A673 (cell line): ENCODE measurements around the gene WNT2B. TPM values are rescaled to one million over a fixed set of nuclear protein-coding genes. Genes with fewer than 3 reads are reported as not detected.

Experiments used
- BruUV-seq: library from RNA; stranded (reverse); fragments of 400-500 nt; replicated peaks from 2 replicates; lab custom pipeline; 2021; lab: Mats Ljungman, UMichigan
- CTCF ChIA-PET: fragments of 300-600 bp; sonication (Branson Sonifier 250); formaldehyde crosslinking; loops from one replicate; lab custom pipeline; 2022; ENCODE audit warnings: antibody characterized with exemption; lab: Charles Lee
- POLR2A ChIA-PET: fragments of 300-600 bp; sonication (Branson Sonifier 250); formaldehyde crosslinking; loops from one replicate; lab custom pipeline; 2022; ENCODE audit warnings: antibody characterized with exemption; ENCODE audit not compliant: low non-redundant PET; lab: Charles Lee
- DNase-seq: peaks from one replicate; pipeline ENCODE4 v3.0.0-alpha.2; 2015; ENCODE audit warnings: low spot score
- H3K27ac ChIP-seq: fragments of 200-600 bp; sonication (generic); 2 replicates; pipeline ENCODE4 v1.5.1; 2016; ENCODE audit warnings: mixed run types, low read depth, mild to moderate bottlenecking, mixed read lengths, antibody characterized with exemption, low read length; ENCODE audit not compliant: poor library complexity, severe bottlenecking
- H3K27me3 ChIP-seq: fragments of 200-600 bp; sonication (generic); replicated peaks from 2 replicates; pipeline ENCODE4 v1.6.1; 2017; ENCODE audit warnings: mixed run types, low read depth, mild to moderate bottlenecking, mixed read lengths, antibody characterized with exemption, low read length; ENCODE audit not compliant: insufficient read depth, poor library complexity
- H3K36me3 ChIP-seq: fragments of 200-600 bp; sonication (generic); 2 replicates; pipeline ENCODE4 v1.6.1; 2016; ENCODE audit warnings: mixed run types, mild to moderate bottlenecking, mixed read lengths, antibody characterized with exemption, low read length; ENCODE audit not compliant: insufficient read depth, poor library complexity, severe bottlenecking
- H3K4me1 ChIP-seq: fragments of 200-600 bp; sonication (generic); 2 replicates; pipeline ENCODE4 v1.6.1; 2017; ENCODE audit warnings: mixed run types, mild to moderate bottlenecking, mixed read lengths, antibody characterized with exemption, low read length; ENCODE audit not compliant: insufficient read depth, poor library complexity, severe bottlenecking
- H3K4me3 ChIP-seq: fragments of 200-600 bp; sonication (generic); 2 replicates; pipeline ENCODE4 v1.5.1; 2016; ENCODE audit warnings: low read depth, mixed run types, mild to moderate bottlenecking, mixed read lengths, low read length; ENCODE audit not compliant: poor library complexity, severe bottlenecking
- H3K9me3 ChIP-seq: fragments of 200-600 bp; sonication (generic); 2 replicates; pipeline ENCODE4 v1.6.1; 2016; ENCODE audit warnings: mixed run types, low read depth, mild to moderate bottlenecking, mixed read lengths, antibody characterized with exemption, low read length; ENCODE audit not compliant: poor library complexity, severe bottlenecking
- EZH2 ChIP-seq: fragments of 200-600 bp; sonication (generic); IDR thresholded peaks from 2 replicates; pipeline ENCODE4 v1.6.1; 2017; ENCODE audit warnings: borderline replicate concordance, low read depth, mild to moderate bottlenecking, mixed read lengths, antibody characterized with exemption, low read length; ENCODE audit not compliant: poor library complexity, severe bottlenecking
- intact Hi-C: fragments of 100-400 bp; cut with micrococcal nuclease; formaldehyde crosslinking; loops from one replicate; pipeline ENCODE4 v1.10.0; 2022; ENCODE audit not compliant: unreplicated experiment
- total RNA-seq: library from RNA; stranded (reverse); gene quantifications from 2 replicates; pipeline ENCODE4 v1.2.3, GENCODE V29; 2021
- TF ChIP-seq, protein P1 (sequence below): fragments of 300-800, 200-600 bp; sonication (generic); conservative IDR thresholded peaks from 2 replicates; pipeline ENCODE4 v1.5.1; 2017; ENCODE audit warnings: low read depth, mild to moderate bottlenecking, antibody characterized with exemption, low read length, moderate library complexity, mixed read lengths

WNT2B gene
- total RNA-seq, 1 experiment from 2014 or later = 0.32 TPM

DNA sequence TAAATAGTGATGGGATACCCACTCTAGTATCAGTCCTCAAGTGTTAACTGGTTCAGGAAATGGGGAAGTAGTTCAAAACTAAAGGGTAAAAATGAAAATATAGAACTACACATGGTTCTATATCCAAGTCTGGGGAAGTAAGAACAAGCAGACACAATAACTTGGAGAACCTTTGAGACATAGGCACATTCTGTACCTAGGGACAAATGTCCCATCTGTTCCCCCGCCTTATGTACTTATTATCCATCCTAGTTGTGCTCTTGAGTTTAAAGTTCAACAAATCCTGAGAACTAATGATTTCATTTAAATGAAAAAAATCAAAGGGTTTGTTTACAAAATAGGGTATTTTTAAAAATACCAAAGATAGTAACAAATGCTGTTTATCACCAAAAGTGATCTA is 32.5 kb downstream of the WNT2B start:
- intact Hi-C loops = no loop called here
- no peak for DNase-seq
- Histone ChIP-seq H3K27ac (no peak overlapping the region), H3K27me3 (no peaks in the 10 kb centered on the region), H3K4me1 (no peaks in the 10 kb centered on the region), H3K36me3 (peaks cover 8% of the 10 kb centered on the region), H3K4me3 (no peak overlapping the region), H3K9me3 (no peaks in the 10 kb centered on the region)
- TF ChIP-seq EZH2 = no peak
- TF ChIP-seq, protein P1, sequence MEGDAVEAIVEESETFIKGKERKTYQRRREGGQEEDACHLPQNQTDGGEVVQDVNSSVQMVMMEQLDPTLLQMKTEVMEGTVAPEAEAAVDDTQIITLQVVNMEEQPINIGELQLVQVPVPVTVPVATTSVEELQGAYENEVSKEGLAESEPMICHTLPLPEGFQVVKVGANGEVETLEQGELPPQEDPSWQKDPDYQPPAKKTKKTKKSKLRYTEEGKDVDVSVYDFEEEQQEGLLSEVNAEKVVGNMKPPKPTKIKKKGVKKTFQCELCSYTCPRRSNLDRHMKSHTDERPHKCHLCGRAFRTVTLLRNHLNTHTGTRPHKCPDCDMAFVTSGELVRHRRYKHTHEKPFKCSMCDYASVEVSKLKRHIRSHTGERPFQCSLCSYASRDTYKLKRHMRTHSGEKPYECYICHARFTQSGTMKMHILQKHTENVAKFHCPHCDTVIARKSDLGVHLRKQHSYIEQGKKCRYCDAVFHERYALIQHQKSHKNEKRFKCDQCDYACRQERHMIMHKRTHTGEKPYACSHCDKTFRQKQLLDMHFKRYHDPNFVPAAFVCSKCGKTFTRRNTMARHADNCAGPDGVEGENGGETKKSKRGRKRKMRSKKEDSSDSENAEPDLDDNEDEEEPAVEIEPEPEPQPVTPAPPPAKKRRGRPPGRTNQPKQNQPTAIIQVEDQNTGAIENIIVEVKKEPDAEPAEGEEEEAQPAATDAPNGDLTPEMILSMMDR = no peak
- no TSS peak for BruUV-seq
- ChIA-PET POLR2A (no interaction called here), CTCF (interaction anchor here (0.7 kb wide), 1 partner anchor 179 kb away, joined by 3 read pairs; no protein-coding TSS in a partner anchor)

DNA sequence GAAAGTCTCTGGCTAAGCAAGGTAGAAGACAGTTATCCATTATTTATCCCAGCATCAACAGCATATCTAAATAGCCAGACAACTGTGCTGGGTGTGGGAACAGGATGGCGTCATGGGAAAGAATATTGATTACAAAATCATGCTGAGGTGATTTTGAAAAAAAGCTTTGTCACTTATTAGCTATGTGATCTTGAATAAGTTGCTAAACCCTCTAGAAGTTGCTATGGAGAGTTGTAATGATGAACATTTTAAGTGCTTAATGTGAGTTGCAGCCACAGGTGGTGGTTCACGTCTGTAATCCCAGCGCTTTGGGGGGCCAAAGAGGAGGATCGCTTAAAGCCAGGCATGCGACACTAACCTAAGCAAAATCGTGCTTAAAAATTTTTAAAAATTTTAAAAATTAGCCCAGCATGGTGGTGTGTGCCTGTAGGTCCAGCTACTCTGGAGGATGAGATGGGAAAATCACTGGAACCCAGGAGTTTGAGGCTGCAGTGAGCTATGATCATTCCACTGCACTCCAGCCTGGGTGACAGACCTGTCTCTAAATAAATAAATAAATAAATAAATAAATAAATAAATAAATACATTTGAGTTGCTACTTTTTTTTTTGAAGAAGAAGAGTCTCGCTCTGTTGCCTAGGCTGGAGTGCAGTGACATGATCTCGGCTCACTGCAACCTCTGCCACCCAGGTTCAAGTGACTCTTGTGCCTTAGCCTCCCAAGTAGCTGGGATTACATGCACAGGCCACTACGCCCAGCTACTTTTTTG is 33.6 kb downstream of the WNT2B start:
- BruUV-seq = no TSS peak
- H3K4me3 ChIP-seq = no peak overlapping the region
- peaks cover 8% of the 10 kb centered on the region for H3K36me3 ChIP-seq
- intact Hi-C loops = no loop called here
- no peak for DNase-seq
- ChIA-PET POLR2A (no interaction called here), CTCF (no interaction called here)
- no peak overlapping the region for H3K27ac ChIP-seq
- TF ChIP-seq EZH2 = no peak
- TF ChIP-seq, protein P1 = no peak
- no peaks in the 10 kb centered on the region for H3K9me3 ChIP-seq
- no peaks in the 10 kb centered on the region for H3K27me3 ChIP-seq
- no peaks in the 10 kb centered on the region for H3K4me1 ChIP-seq

DNA sequence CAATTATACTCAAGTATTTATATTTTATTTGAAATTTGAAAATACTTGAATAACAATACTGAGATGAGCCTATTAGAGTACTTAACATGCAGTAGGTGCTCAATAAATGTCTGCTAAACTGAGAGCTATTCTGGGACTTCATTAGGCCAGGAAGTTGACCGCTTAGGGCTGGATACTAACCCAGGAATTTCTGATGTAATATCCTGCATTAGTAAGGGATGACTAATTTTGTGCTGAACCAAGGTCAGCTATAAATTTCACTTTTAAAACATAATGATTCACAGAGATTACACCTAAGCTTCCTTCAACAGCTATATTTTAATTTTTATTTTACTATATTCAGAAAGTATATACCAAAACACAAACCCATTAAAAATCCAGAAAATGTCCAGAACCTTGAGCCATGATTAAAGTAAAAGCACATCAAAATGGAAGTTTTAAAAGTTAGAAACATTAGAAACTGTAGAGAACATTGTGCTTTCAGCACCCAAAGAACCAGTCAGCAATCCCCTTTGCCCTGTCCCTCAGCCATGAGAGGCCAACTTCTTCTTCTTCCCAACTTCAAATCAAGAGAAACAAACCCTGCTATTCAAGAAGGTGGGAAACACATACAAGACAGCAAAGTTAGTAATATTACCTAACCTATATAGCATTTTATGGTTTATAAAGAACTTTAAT is 35.4 kb downstream of the WNT2B start:
- Histone ChIP-seq H3K4me3 (no peak overlapping the region), H3K36me3 (peaks cover 8% of the 10 kb centered on the region), H3K9me3 (no peaks in the 10 kb centered on the region), H3K4me1 (no peaks in the 10 kb centered on the region), H3K27me3 (no peaks in the 10 kb centered on the region), H3K27ac (no peak overlapping the region)
- ChIA-PET POLR2A (no interaction called here), CTCF (no interaction called here)
- intact Hi-C loops = no loop called here
- no TSS peak for BruUV-seq
- peak; percentile 54 for DNase-seq
- TF ChIP-seq EZH2 = no peak
- TF ChIP-seq, protein P1 = no peak
